ENCODE measurements around the gene CARD14.

CARD14 gene

GRCh38 chr17:80132906-80133625 lies 36.8 kb upstream of the CARD14 start:
- no peak for TF ChIP-seq FOXP2 (optimal IDR thresholded peaks at IDR 0.05; ENCODE audit: borderline replicate concordance, extremely low read depth, extremely low read length, insufficient read depth)
- TF ChIP-seq REST (IDR thresholded peaks at IDR 0.05; ENCODE audit: insufficient read depth in 1 of 2, low read depth in 2 of 2, low read length in 2 of 2) = no peak
- TF ChIP-seq POLR2AphosphoS5 (IDR thresholded peaks at IDR 0.05; ENCODE audit: low read depth, low read length) = peak; percentile 46
- TF ChIP-seq TAF1 (IDR thresholded peaks at IDR 0.05; ENCODE audit: borderline replicate concordance, insufficient read depth, low read length) = no peak
- no peak for TF ChIP-seq SIN3A (IDR thresholded peaks at IDR 0.05; ENCODE audit: borderline replicate concordance, insufficient read depth, low read length)

- no peak for TF ChIP-seq POLR2AphosphoS5 (IDR thresholded peaks at IDR 0.05; ENCODE audit: low read depth, low read length)
- no peak for TF ChIP-seq SIN3A (IDR thresholded peaks at IDR 0.05; ENCODE audit: borderline replicate concordance, insufficient read depth, low read length)
Measured at GRCh38 chr17:80133626-80133970, 36.2 kb upstream of the CARD14 start.

DNA sequence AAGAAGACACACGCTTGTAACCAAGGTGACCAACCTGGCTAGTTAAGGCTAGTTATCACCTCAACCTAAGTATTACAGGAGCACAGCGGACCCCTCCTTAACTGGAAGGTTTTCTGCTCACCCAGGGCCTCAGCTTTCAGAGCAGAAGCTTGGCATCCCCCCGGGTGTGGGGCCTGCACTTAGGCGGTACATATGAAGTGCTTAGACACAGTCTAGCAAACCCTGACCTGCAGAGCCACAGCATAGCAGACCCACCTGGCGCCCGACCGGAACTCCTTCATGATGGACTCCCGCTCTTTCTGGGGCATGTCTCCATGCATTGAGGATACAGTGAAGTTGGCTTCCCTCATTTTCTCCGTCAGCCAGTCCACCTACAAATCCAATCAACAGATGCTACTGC lies 32.7 kb upstream of the CARD14 start:
- TF ChIP-seq FOXP2 (optimal IDR thresholded peaks at IDR 0.05; ENCODE audit: borderline replicate concordance, extremely low read depth, extremely low read length, insufficient read depth) (no peak), REST (IDR thresholded peaks at IDR 0.05; ENCODE audit: insufficient read depth in 1 of 2, low read depth in 2 of 2, low read length in 2 of 2) (no peak), SIN3A (IDR thresholded peaks at IDR 0.05; ENCODE audit: borderline replicate concordance, insufficient read depth, low read length) (no peak), TAF1 (IDR thresholded peaks at IDR 0.05; ENCODE audit: borderline replicate concordance, insufficient read depth, low read length) (no peak), POLR2AphosphoS5 (IDR thresholded peaks at IDR 0.05; ENCODE audit: low read depth, low read length) (no peak)

GRCh38 chr17:80138856-80139426 lies 30.9 kb upstream of the CARD14 start:
- TF ChIP-seq REST (IDR thresholded peaks at IDR 0.05; ENCODE audit: insufficient read depth in 1 of 2, low read depth in 2 of 2, low read length in 2 of 2) (no peak), FOXP2 (optimal IDR thresholded peaks at IDR 0.05; ENCODE audit: borderline replicate concordance, extremely low read depth, extremely low read length, insufficient read depth) (no peak), POLR2AphosphoS5 (IDR thresholded peaks at IDR 0.05; ENCODE audit: low read depth, low read length) (no peak), TAF1 (IDR thresholded peaks at IDR 0.05; ENCODE audit: borderline replicate concordance, insufficient read depth, low read length) (no peak), SIN3A (IDR thresholded peaks at IDR 0.05; ENCODE audit: borderline replicate concordance, insufficient read depth, low read length) (no peak)

DNA sequence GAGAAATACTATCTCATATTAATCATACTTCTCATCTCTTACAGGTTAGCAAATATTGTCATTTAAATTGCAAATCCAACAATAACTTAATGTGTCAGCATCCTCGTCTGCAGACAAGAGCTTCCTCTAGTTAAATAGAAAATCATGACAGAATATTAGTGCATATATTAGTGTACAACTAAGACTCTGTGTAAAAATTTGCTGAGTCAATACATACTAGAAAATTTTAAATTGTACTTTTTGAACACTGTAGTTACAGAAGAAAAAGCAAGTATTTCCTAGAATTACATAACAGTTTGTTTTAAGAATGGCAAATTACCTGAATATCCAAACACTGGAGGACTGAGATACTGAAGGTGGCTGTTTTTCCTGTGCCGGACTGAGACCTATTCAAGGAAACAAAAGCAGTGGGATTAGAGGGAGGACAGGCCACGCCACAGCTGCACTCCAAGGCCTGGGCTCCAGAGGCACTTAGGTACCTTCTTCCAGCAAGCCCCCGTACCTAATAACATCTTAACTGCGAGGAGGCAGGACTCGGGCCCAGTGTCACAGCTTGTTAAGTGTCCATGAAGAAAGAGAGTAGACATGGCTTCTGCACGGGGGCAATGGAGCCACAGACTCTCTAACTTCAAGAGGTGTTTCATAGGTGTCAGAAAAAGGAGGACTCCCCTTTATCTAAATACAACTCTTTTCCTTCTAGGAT lies 28.2 kb upstream of the CARD14 start:
- no peak for TF ChIP-seq SIN3A (IDR thresholded peaks at IDR 0.05; ENCODE audit: borderline replicate concordance, insufficient read depth, low read length)
- TF ChIP-seq POLR2AphosphoS5 (IDR thresholded peaks at IDR 0.05; ENCODE audit: low read depth, low read length) = no peak
- TF ChIP-seq FOXP2 (optimal IDR thresholded peaks at IDR 0.05; ENCODE audit: borderline replicate concordance, extremely low read depth, extremely low read length, insufficient read depth) = no peak

DNA sequence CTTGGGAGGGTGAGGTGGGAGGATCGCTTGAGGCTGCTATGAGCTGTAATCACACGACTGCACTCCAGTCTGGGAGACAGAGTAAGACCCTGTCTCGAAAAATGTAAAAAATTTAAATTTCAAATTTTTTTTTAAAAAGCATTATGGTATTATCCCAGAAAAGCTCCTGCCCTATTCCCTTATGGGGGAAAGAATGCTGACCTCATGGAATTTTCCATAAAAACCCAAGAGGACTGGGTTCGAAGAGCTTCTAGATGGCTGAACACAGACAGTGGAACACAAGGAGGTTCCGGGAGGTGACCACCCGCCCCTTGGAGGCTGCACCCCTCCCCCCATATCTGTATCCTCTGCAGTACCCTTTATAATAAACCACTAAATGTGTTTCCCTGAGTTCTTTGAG lies 26.9 kb upstream of the CARD14 start:
- TF ChIP-seq SIN3A (IDR thresholded peaks at IDR 0.05; ENCODE audit: borderline replicate concordance, insufficient read depth, low read length) (no peak), TAF1 (IDR thresholded peaks at IDR 0.05; ENCODE audit: borderline replicate concordance, insufficient read depth, low read length) (no peak), REST (IDR thresholded peaks at IDR 0.05; ENCODE audit: insufficient read depth in 1 of 2, low read depth in 2 of 2, low read length in 2 of 2) (no peak), FOXP2 (optimal IDR thresholded peaks at IDR 0.05; ENCODE audit: borderline replicate concordance, extremely low read depth, extremely low read length, insufficient read depth) (no peak), POLR2AphosphoS5 (IDR thresholded peaks at IDR 0.05; ENCODE audit: low read depth, low read length) (no peak)
